Measurements from ENCODE around the gene SLC22A1.

GRCh38 chr6:160093946-160094345 is 27.7 kb upstream of the SLC22A1 start:
- TF ChIP-seq CTCF (IDR thresholded peaks at IDR 0.05; ENCODE audit: poor library complexity, severe bottlenecking) (no peak), POLR2AphosphoS5 (IDR thresholded peaks at IDR 0.05) (no peak)
